Measurements from ENCODE around the gene DLG2.

DLG2 gene

GRCh38 chr11:84146826-84147225 is 1480.3 kb downstream of the DLG2 start:
- no peak overlapping the region for H3K4me2 ChIP-seq (ENCODE audit: low read length)
- H3K4me3 ChIP-seq (ENCODE audit: low read length), result no peak overlapping the region
- no peaks in the 10 kb centered on the region for H3F3A ChIP-seq (ENCODE audit: control insufficient read depth, insufficient read depth)
- no peaks in the 10 kb centered on the region for H3K9me3 ChIP-seq (ENCODE audit: control insufficient read depth, insufficient read depth, low read length)
- no peak overlapping the region for H3K27ac ChIP-seq (ENCODE audit: low read depth, low read length)
- H3K9me2 ChIP-seq (replicated peaks; ENCODE audit: control insufficient read depth, low read length), result no peaks in the 10 kb centered on the region
- H3K79me2 ChIP-seq (ENCODE audit: control insufficient read depth, low read length), result no peaks in the 10 kb centered on the region
- no peaks in the 10 kb centered on the region for H3K4me1 ChIP-seq (ENCODE audit: control insufficient read depth, low read length)
- no peak for TF ChIP-seq CTCF (IDR thresholded peaks at IDR 0.05; ENCODE audit: low read depth, low read length, poor library complexity, severe bottlenecking)
- TF ChIP-seq EZH2phosphoT487 (IDR thresholded peaks at IDR 0.05; ENCODE audit: borderline replicate concordance, low read length), result no peak
- H4K20me1 ChIP-seq (ENCODE audit: control insufficient read depth, insufficient read depth, low read depth, low read length), result no peaks in the 10 kb centered on the region
- H3K36me3 ChIP-seq (ENCODE audit: control insufficient read depth, low read length), result no peaks in the 10 kb centered on the region
- H3K27me3 ChIP-seq (ENCODE audit: control insufficient read depth, low read length), result no peaks in the 10 kb centered on the region

GRCh38 chr11:84145616-84146185 is 1481.4 kb downstream of the DLG2 start:
- H3K4me3 ChIP-seq (ENCODE audit: low read length), result no peak overlapping the region
- H3K4me1 ChIP-seq (ENCODE audit: control insufficient read depth, low read length), result no peaks in the 10 kb centered on the region
- no peak overlapping the region for H3K27ac ChIP-seq (ENCODE audit: low read depth, low read length)
- TF ChIP-seq CTCF (IDR thresholded peaks at IDR 0.05; ENCODE audit: low read depth, low read length, poor library complexity, severe bottlenecking) (no peak), EZH2phosphoT487 (IDR thresholded peaks at IDR 0.05; ENCODE audit: borderline replicate concordance, low read length) (no peak)
- H3K27me3 ChIP-seq (ENCODE audit: control insufficient read depth, low read length), result no peaks in the 10 kb centered on the region
- H3K36me3 ChIP-seq (ENCODE audit: control insufficient read depth, low read length), result no peaks in the 10 kb centered on the region
- H3K9me2 ChIP-seq (replicated peaks; ENCODE audit: control insufficient read depth, low read length), result no peaks in the 10 kb centered on the region
- no peak overlapping the region for H3K4me2 ChIP-seq (ENCODE audit: low read length)
- no peaks in the 10 kb centered on the region for H3K9me3 ChIP-seq (ENCODE audit: control insufficient read depth, insufficient read depth, low read length)
- H3F3A ChIP-seq (ENCODE audit: control insufficient read depth, insufficient read depth), result no peaks in the 10 kb centered on the region
- no peaks in the 10 kb centered on the region for H3K79me2 ChIP-seq (ENCODE audit: control insufficient read depth, low read length)
- H4K20me1 ChIP-seq (ENCODE audit: control insufficient read depth, insufficient read depth, low read depth, low read length), result no peaks in the 10 kb centered on the region

GRCh38 chr11:84144531-84144930 is 1482.6 kb downstream of the DLG2 start:
- Histone ChIP-seq H3K27me3 (ENCODE audit: control insufficient read depth, low read length) (no peaks in the 10 kb centered on the region), H3K4me3 (ENCODE audit: low read length) (no peak overlapping the region), H3K36me3 (ENCODE audit: control insufficient read depth, low read length) (no peaks in the 10 kb centered on the region), H4K20me1 (ENCODE audit: control insufficient read depth, insufficient read depth, low read depth, low read length) (no peaks in the 10 kb centered on the region), H3K9me3 (ENCODE audit: control insufficient read depth, insufficient read depth, low read length) (no peaks in the 10 kb centered on the region), H3K4me1 (ENCODE audit: control insufficient read depth, low read length) (no peaks in the 10 kb centered on the region), H3K27ac (ENCODE audit: low read depth, low read length) (no peak overlapping the region), H3F3A (ENCODE audit: control insufficient read depth, insufficient read depth) (no peaks in the 10 kb centered on the region), H3K9me2 (replicated peaks; ENCODE audit: control insufficient read depth, low read length) (no peaks in the 10 kb centered on the region), H3K79me2 (ENCODE audit: control insufficient read depth, low read length) (no peaks in the 10 kb centered on the region), H3K4me2 (ENCODE audit: low read length) (no peak overlapping the region)
- TF ChIP-seq CTCF (IDR thresholded peaks at IDR 0.05; ENCODE audit: low read depth, low read length, poor library complexity, severe bottlenecking), result no peak

Data from DOHH2 (cell line).